HFF-Myc (cell line): ENCODE data around the gene CRK.
"Not testable (repeated sequence)": the region's sequence is repeated elsewhere in the genome, so short reads cannot be mapped to it uniquely, and the experiment has no call there.

Source experiments
- DNase-seq: peaks from one replicate; pipeline ENCODE4 v3.0.0-alpha.2; 2011; ENCODE audit warnings: low read depth; ENCODE audit errors: extremely low read depth
- H3K4me3 ChIP-seq: replicated peaks from 2 replicates; pipeline ENCODE4 v1.5.1; 2011; ENCODE audit warnings: low read depth, mild to moderate bottlenecking, control low read depth, low read length
- TF ChIP-seq, protein P1 (sequence below): IDR thresholded peaks from 2 replicates; pipeline ENCODE4 v1.5.1; 2012; ENCODE audit warnings: mild to moderate bottlenecking, low read depth, low read length, control low read depth; ENCODE audit errors: missing control alignments

The CRK gene

GRCh38 chr17:1384905-1385435 is 71.1 kb downstream of the CRK start:
- no peak for DNase-seq
- TF ChIP-seq, protein P1, sequence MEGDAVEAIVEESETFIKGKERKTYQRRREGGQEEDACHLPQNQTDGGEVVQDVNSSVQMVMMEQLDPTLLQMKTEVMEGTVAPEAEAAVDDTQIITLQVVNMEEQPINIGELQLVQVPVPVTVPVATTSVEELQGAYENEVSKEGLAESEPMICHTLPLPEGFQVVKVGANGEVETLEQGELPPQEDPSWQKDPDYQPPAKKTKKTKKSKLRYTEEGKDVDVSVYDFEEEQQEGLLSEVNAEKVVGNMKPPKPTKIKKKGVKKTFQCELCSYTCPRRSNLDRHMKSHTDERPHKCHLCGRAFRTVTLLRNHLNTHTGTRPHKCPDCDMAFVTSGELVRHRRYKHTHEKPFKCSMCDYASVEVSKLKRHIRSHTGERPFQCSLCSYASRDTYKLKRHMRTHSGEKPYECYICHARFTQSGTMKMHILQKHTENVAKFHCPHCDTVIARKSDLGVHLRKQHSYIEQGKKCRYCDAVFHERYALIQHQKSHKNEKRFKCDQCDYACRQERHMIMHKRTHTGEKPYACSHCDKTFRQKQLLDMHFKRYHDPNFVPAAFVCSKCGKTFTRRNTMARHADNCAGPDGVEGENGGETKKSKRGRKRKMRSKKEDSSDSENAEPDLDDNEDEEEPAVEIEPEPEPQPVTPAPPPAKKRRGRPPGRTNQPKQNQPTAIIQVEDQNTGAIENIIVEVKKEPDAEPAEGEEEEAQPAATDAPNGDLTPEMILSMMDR, result no peak
- no peak overlapping the region for H3K4me3 ChIP-seq

GRCh38 chr17:1379930-1380313 is 76.1 kb downstream of the CRK start:
- H3K4me3 ChIP-seq, result no peak overlapping the region
- TF ChIP-seq, protein P1, result no peak
- no peak for DNase-seq

DNA sequence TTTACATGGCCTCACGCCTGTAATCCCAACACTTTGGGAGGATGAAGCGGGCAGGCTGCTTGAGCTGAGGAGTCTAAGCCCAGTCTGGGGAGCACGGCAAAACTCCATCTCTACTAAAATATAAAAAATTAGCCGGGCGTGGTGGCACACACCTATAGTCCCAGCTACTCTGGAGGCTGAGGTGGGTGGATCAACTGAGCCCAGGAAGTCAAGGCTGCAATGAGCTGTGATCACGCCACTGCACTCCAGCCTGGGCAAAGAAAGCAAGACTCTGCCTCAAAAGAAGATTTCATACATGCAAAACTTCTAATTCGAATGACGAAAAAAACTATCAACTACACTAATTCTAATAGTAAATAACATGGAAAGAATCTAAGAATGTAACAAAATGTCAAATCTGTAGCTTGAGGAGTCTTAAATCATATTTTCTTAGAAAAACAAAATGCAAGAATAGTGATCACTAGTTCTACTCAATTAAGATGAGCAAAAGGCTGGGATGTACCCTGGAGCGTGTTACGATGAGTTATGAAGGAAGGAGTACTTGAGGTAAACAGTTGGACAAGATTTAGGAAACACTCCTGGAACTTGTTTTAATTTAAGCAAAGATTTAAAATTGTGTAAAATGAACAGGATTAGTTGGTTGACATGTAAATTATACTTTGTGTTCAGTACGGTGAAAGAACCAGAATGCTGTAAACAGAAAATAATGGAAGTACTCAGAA is 76.7 kb downstream of the CRK start:
- no peak for DNase-seq
- no peak overlapping the region for H3K4me3 ChIP-seq
- TF ChIP-seq, protein P1, result no peak

- not testable (repeated sequence) for H3K4me3 ChIP-seq
Observed at GRCh38 chr17:1378476-1378860, 77.6 kb downstream of the CRK start.

DNA sequence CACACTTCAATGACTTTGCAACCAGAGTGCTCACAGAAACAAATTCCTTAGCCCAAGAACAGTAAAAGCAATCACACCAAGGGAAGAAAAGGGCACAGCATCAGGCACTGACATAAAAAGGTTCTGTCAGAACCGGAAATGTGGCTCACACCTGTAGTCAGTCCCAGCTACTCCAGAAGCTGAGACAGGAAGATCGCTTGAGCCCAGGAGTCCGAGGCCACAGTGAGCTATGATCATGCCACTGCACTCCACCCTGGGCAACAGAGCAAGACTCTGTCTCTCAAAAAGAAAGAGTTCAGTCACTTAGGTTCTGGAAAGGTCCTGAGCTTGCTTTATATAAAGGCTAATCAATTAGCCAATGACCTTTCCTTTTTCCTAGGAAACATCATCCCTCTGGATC is 78.7 kb downstream of the CRK start:
- no peak for DNase-seq
- TF ChIP-seq, protein P1, result no peak
- no peak overlapping the region for H3K4me3 ChIP-seq

More at GRCh38 chr17:1378476-1378860, 77.6 kb downstream of the CRK start:
- DNase-seq, result not testable (repeated sequence)

DNA sequence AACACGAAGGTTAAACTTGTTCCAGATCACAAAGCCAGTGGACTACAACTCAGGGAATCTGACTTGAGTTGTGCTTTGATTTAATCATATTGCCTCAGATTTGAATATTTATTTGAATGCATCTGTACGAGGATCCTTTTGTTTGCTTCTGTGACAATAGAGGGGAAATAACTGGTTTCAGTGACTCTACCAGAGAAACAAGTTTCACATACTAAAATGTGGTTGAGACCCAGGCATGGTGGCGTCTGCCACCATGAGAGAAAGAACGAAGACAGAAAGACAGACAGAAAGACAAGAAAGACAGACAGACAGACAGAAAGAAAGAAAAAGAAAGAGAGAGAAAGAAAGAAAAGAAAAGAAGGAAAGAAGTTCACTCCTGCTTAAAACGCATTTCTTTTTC is 80.0 kb downstream of the CRK start:
- no peak overlapping the region for H3K4me3 ChIP-seq
- TF ChIP-seq, protein P1, result no peak
- DNase-seq, result no peak

DNA sequence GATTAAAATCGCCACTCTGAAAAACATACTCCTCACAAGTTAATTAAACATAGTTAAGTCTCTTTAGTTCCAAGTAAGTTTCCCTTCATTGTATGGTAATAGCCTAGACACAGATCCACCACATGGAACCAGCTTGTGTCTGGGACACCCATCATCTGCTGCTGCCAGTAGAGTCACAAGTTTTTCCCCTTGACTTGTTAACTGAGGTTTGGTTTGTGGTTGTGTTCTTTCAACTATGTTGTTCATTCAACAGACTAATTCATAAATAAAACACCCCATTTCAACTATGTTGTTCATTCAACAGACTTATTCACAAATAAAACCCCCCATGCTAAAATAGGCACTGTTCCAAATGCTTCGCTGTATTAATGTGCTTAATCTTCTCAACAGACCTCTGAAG is 80.4 kb downstream of the CRK start:
- DNase-seq, result no peak
- TF ChIP-seq, protein P1, result no peak
- no peak overlapping the region for H3K4me3 ChIP-seq
